ENCODE results near the gene RAB9B. TPM values are rescaled to one million over a fixed set of nuclear protein-coding genes. Genes with fewer than 3 reads are reported as not detected.

RAB9B gene
- total RNA-seq, 1 experiment from 2014 or later: 0.05 TPM

GRCh38 chrX:103780336-103781061, 51.6 kb downstream of the RAB9B start (continued):
- no peak for TF ChIP-seq ZBTB33 (IDR thresholded peaks at IDR 0.05; ENCODE audit: extremely low read depth, insufficient replicate concordance, low read length)

- Histone ChIP-seq H3K9me2 (ENCODE audit: insufficient read depth) (no peaks in the 10 kb centered on the region), H3K9me3 (ENCODE audit: control insufficient read depth in 1 of 2, insufficient read depth in 1 of 2, low read depth in 1 of 2, low read length in 2 of 2) (no peaks in the 10 kb centered on the region), H3K4me3 (replicated peaks in 1 of 2; ENCODE audit: low read depth in 1 of 2, low read length in 2 of 2) (no peak overlapping the region), H3K27ac (ENCODE audit: low read depth, low read length) (no peak overlapping the region), H3K36me3 (ENCODE audit: control insufficient read depth in 1 of 2, insufficient read depth in 2 of 2, low read length in 2 of 2) (no peaks in the 10 kb centered on the region), H3K4me2 (ENCODE audit: low read length) (no peak overlapping the region), H3K9ac (ENCODE audit: low read length) (no peak overlapping the region), H3K27me3 (ENCODE audit: insufficient read depth, low read length) (peaks cover 18% of the 10 kb centered on the region; the same call in 1 of the 2 replicates), H3K79me2 (ENCODE audit: insufficient read depth, low read length) (no peaks in the 10 kb centered on the region), H3K4me1 (ENCODE audit: control insufficient read depth in 1 of 2, insufficient read depth in 2 of 2, low read length in 2 of 2) (no peaks in the 10 kb centered on the region), H4K20me1 (ENCODE audit: insufficient read depth) (no peaks in the 10 kb centered on the region), H2AFZ (ENCODE audit: low read depth, low read length, poor library complexity, severe bottlenecking) (no peak overlapping the region)
- intact Hi-C loops (cut with micrococcal nuclease): no loop called here
- RAD21 ChIA-PET (ENCODE audit: low non-redundant PET in 1 of 2, low total read pairs in 2 of 2, uncharacterized antibody in 2 of 2, unreplicated experiment in 2 of 2): no interaction called here
- no peak for ATAC-seq
- POLR2A ChIA-PET: no interaction called here
- no TSS peak for BruUV-seq (replicated peaks)
- CTCF ChIA-PET: no interaction called here
- DNase-seq (ENCODE audit: low read depth, low spot score): no peak
- TF ChIP-seq MAX (IDR thresholded peaks at IDR 0.05): no peak
- TF ChIP-seq ZBTB33 (IDR thresholded peaks at IDR 0.05; ENCODE audit: extremely low read depth, insufficient replicate concordance, low read length): no peak
- no peak for TF ChIP-seq SIN3A (IDR thresholded peaks at IDR 0.05; ENCODE audit: low read depth)
- TF ChIP-seq EZH2 (IDR thresholded peaks at IDR 0.05): no peak
- no peak for TF ChIP-seq ZFX (IDR thresholded peaks at IDR 0.05)
- no peak for TF ChIP-seq SRF (IDR thresholded peaks at IDR 0.05; ENCODE audit: low read depth)
- no peak for TF ChIP-seq SP1 (IDR thresholded peaks at IDR 0.05; ENCODE audit: low read depth)
- TF ChIP-seq ELF1 (IDR thresholded peaks at IDR 0.05; ENCODE audit: borderline replicate concordance, low read depth): no peak
- TF ChIP-seq REST (IDR thresholded peaks at IDR 0.05; ENCODE audit: low read depth): no peak
- no peak for TF ChIP-seq CEBPB (IDR thresholded peaks at IDR 0.05; ENCODE audit: low read depth)
- TF ChIP-seq RAD21 (IDR thresholded peaks at IDR 0.05; ENCODE audit: low read depth): no peak
- no peak for TF ChIP-seq CTCF (IDR thresholded peaks at IDR 0.05 in 2 of 3, conservative IDR thresholded peaks at IDR 0.05 in 1 of 3; ENCODE audit: borderline replicate concordance in 1 of 3, insufficient read depth in 1 of 3, low read depth in 2 of 3, low read length in 2 of 3)
- no peak for TF ChIP-seq YY1 (IDR thresholded peaks at IDR 0.05; ENCODE audit: extremely low read depth, insufficient replicate concordance, low read depth, low read length)
Observed at GRCh38 chrX:103779141-103779789, 52.8 kb downstream of the RAB9B start.

All from HCT116 (cell line).